Liver (tissue), 9 donors: ENCODE measurements around the gene LRRC46. TPM values are rescaled to one million over a fixed set of nuclear protein-coding genes. Genes with fewer than 3 reads are reported as not detected.
A peak's percentile ranks its signal among the peaks of the same experiment; 100 is the strongest.

Experiments
- DNase-seq: peaks from one replicate; pipeline ENCODE4 v3.0.0-alpha.2; 2017; ENCODE audit warnings: low spot score
- H3K27ac ChIP-seq, 2 donors: one replicate each; pipeline ENCODE4 v1.7.0; 2013; ENCODE audit warnings: inconsistent platforms in 2 of 2, low read length in 2 of 2, control low read depth in 1 of 2, low read depth in 1 of 2, mild to moderate bottlenecking in 1 of 2
- H3K27me3 ChIP-seq, 4 donors: one replicate each; pipeline versions ENCODE4 v1.6.1 to v1.7.0; 2013; ENCODE audit warnings: low read length in 3 of 4, inconsistent platforms in 1 of 4, mild to moderate bottlenecking in 1 of 4, moderate library complexity in 1 of 4; ENCODE audit not compliant: control insufficient read depth in 4 of 4, insufficient read depth in 4 of 4
- H3K36me3 ChIP-seq, 4 donors: one replicate each; pipeline versions ENCODE4 v1.6.1 to v1.7.0; 2013; ENCODE audit warnings: low read length in 3 of 4, mild to moderate bottlenecking in 3 of 4, low read depth in 1 of 4, moderate library complexity in 1 of 4; ENCODE audit not compliant: control insufficient read depth in 4 of 4, insufficient read depth in 3 of 4
- H3K4me1 ChIP-seq, 4 donors: one replicate each; pipeline versions ENCODE4 v1.6.1 to v1.7.0; 2013; ENCODE audit warnings: low read length in 3 of 4, mild to moderate bottlenecking in 3 of 4, moderate library complexity in 1 of 4; ENCODE audit not compliant: control insufficient read depth in 4 of 4, insufficient read depth in 4 of 4
- H3K4me3 ChIP-seq, 3 donors: one replicate each; pipeline versions ENCODE4 v1.6.1 to v1.7.0; 2013; ENCODE audit warnings: low read length in 3 of 3, control low read depth in 1 of 3, low read depth in 1 of 3, mild to moderate bottlenecking in 1 of 3
- H3K9ac ChIP-seq, 2 donors: one replicate each; pipeline ENCODE4 v1.7.0; 2013; ENCODE audit warnings: low read length in 2 of 2, mild to moderate bottlenecking in 2 of 2, moderate library complexity in 2 of 2, control low read depth in 1 of 2, low read depth in 1 of 2
- H3K9me3 ChIP-seq, 4 donors: one replicate each; pipeline versions ENCODE4 v1.6.1 to v1.7.0; 2013; ENCODE audit warnings: low read length in 3 of 4; ENCODE audit not compliant: control insufficient read depth in 4 of 4
- EGR1 ChIP-seq, 2 donors: IDR thresholded peaks; 2 replicates each; pipeline ENCODE4 v1.6.1; 2016 to 2018; ENCODE audit warnings: antibody characterized with exemption in 2 of 2, low read depth in 2 of 2
- FOXA1 ChIP-seq: IDR thresholded peaks from 2 replicates; pipeline ENCODE4 v1.6.1; 2016; ENCODE audit warnings: antibody characterized with exemption
- GABPA ChIP-seq, 2 donors: IDR thresholded peaks in 1 of 2; conservative IDR thresholded peaks in 1 of 2; 2 replicates each; pipeline ENCODE4 v1.6.1; 2016; ENCODE audit warnings: antibody characterized with exemption in 2 of 2, mild to moderate bottlenecking in 1 of 2, moderate library complexity in 1 of 2
- HNF4A ChIP-seq, 2 donors: conservative IDR thresholded peaks; 2 replicates each; pipeline ENCODE4 v1.6.1; 2016; ENCODE audit warnings: antibody characterized with exemption in 2 of 2, mild to moderate bottlenecking in 2 of 2
- HNF4G ChIP-seq: IDR thresholded peaks from 2 replicates; pipeline ENCODE4 v1.6.1; 2016; ENCODE audit warnings: antibody characterized with exemption
- JUND ChIP-seq, 2 donors: IDR thresholded peaks; 2 replicates each; pipeline ENCODE4 v1.6.1; 2016; ENCODE audit warnings: antibody characterized with exemption in 2 of 2
- MAX ChIP-seq: IDR thresholded peaks from 2 replicates; pipeline ENCODE4 v1.6.1; 2016; ENCODE audit warnings: antibody characterized with exemption
- NR2F2 ChIP-seq: IDR thresholded peaks from 2 replicates; pipeline ENCODE4 v1.6.1; 2016; ENCODE audit warnings: antibody characterized with exemption
- RAD21 ChIP-seq, 2 donors: IDR thresholded peaks; 2 replicates each; pipeline ENCODE4 v1.6.1; 2016; ENCODE audit warnings: antibody characterized with exemption in 2 of 2, mild to moderate bottlenecking in 2 of 2
- REST ChIP-seq: IDR thresholded peaks from 2 replicates; pipeline ENCODE4 v1.6.1; 2016; ENCODE audit warnings: antibody characterized with exemption, mild to moderate bottlenecking
- RXRA ChIP-seq, 2 donors: IDR thresholded peaks; 2 replicates each; pipeline ENCODE4 v1.6.1; 2017 to 2018; ENCODE audit warnings: antibody characterized with exemption in 2 of 2, mild to moderate bottlenecking in 1 of 2
- SP1 ChIP-seq: IDR thresholded peaks from 2 replicates; pipeline ENCODE4 v1.6.1; 2018; ENCODE audit warnings: antibody characterized with exemption, mild to moderate bottlenecking
- TAF1 ChIP-seq: conservative IDR thresholded peaks from 2 replicates; pipeline ENCODE4 v1.6.1; 2016; ENCODE audit warnings: antibody characterized with exemption, mild to moderate bottlenecking
- YY1 ChIP-seq: IDR thresholded peaks from 2 replicates; pipeline ENCODE4 v1.6.1; 2016; ENCODE audit warnings: antibody characterized with exemption, mild to moderate bottlenecking
- WGBS: extraction: QIAGEN DNeasy Blood & Tissue Kit; methylation state at CpG from one replicate; pipeline ENCODE4 v1.1.7; 2013; 5-methylcytosine and 5-hydroxymethylcytosine counted together
- polyA plus RNA-seq, 2 donors: library from polyadenylated mRNA; stranded (reverse) in 1 of 2; unstranded in 1 of 2; fragments of 200-250 nt in 1 of 2; fragments of >200 nt in 1 of 2; fragmentation: Nextera tagmentation in 1 of 2; extraction: Ambion mirVana in 1 of 2; gene quantifications; one replicate each; pipeline versions ENCODE4 v1.2.1 to v1.2.3, GENCODE V29; 2013 to 2015
- total RNA-seq, 2 donors: library from RNA; depleted of rRNA; stranded (reverse); fragments of >200 nt; gene quantifications; one replicate each; pipeline ENCODE4 v1.2.3, GENCODE V29; 2014
- TF ChIP-seq, protein P1 (sequence below): fragments of 150-350 bp; IDR thresholded peaks from 2 replicates; pipeline ENCODE4 v1.5.1; 2017; ENCODE audit warnings: improper control_type of control experiment, low read depth, low read length; ENCODE audit not compliant: missing input control
- donor health status: healthy.
- donor health status: healthy.
- donor health status: healthy.
- donor health status: healthy.
- donor health status: healthy.

LRRC46 gene
- total and polyA plus RNA-seq, 4 donors, result under 0.01 to 0.43 (median 0.32) TPM

- 61% methylated on average over 11 of the region's 11 CpGs for WGBS
- peaks cover 0 to 3% (median 0%) of the 10 kb centered on the region in 4 donors for H3K27me3 ChIP-seq
- no peak for DNase-seq
Observed at GRCh38 chr17:47875011-47875985, 43.8 kb downstream of the LRRC46 start.

DNA sequence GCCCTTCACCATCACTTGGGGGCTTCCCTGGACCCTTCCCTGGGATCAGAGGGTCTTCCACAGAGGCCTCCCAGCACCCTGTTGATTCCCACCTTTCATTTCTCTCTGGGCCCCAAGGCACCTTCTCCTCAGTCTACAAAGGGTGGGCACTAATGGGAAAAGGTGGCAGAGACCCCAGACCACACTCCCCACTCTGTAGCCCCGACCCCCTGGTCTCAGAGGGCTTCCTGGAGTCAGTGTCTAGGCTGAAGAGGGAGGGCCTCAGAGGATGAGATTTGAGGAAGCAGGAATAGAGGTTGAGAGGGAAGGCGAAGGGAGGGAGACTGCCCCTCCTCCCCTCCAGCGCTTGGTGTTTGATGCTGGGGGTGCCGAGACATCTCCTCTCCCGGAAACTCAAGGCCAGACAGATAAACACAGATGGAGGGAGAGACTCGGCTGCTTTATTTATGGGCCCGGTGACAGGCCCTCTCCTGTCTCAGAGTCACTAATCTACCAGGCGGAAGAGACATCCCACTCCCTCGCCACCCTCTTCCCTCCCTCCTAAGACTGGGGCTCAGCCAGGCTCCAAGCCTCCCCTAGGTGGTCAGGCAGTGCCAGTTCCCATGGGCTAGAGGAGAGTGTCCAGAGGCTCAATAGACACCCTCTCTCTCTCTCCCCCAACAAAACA, 46.0 kb downstream of the LRRC46 start:
- TF ChIP-seq FOXA1 (no peak), SP1 (no peak), TAF1 (no peak), HNF4A (conservative IDR thresholded peaks at IDR 0.05) (no peak), NR2F2 (no peak), HNF4G (no peak), JUND (IDR thresholded peaks at IDR 0.05) (no peak), RAD21 (IDR thresholded peaks at IDR 0.05) (no peak), REST (no peak), GABPA (IDR thresholded peaks at IDR 0.05 in 1 of 2, conservative IDR thresholded peaks at IDR 0.05 in 1 of 2) (no peak), YY1 (no peak), EGR1 (IDR thresholded peaks at IDR 0.05; ENCODE audit: low read depth in 2 of 2) (no peak), RXRA (IDR thresholded peaks at IDR 0.05) (no peak)
- TF ChIP-seq, protein P1, sequence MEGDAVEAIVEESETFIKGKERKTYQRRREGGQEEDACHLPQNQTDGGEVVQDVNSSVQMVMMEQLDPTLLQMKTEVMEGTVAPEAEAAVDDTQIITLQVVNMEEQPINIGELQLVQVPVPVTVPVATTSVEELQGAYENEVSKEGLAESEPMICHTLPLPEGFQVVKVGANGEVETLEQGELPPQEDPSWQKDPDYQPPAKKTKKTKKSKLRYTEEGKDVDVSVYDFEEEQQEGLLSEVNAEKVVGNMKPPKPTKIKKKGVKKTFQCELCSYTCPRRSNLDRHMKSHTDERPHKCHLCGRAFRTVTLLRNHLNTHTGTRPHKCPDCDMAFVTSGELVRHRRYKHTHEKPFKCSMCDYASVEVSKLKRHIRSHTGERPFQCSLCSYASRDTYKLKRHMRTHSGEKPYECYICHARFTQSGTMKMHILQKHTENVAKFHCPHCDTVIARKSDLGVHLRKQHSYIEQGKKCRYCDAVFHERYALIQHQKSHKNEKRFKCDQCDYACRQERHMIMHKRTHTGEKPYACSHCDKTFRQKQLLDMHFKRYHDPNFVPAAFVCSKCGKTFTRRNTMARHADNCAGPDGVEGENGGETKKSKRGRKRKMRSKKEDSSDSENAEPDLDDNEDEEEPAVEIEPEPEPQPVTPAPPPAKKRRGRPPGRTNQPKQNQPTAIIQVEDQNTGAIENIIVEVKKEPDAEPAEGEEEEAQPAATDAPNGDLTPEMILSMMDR, result no peak
- Histone ChIP-seq H3K9ac (no peak overlapping the region), H3K36me3 (no peaks in the 10 kb centered on the region), H3K9me3 (no peaks in the 10 kb centered on the region), H3K4me1 (peaks cover 0 to 9% (median 8%) of the 10 kb centered on the region in 4 donors), H3K4me3 (no peak overlapping the region), H3K27ac (no peak overlapping the region), H3K27me3 (no peaks in the 10 kb centered on the region)
- WGBS, result 80% methylated on average over 9 of the region's 9 CpGs
- no peak for DNase-seq

More at GRCh38 chr17:47875011-47875985, 43.8 kb downstream of the LRRC46 start:
- Histone ChIP-seq H3K36me3 (no peaks in the 10 kb centered on the region), H3K4me3 (no peak overlapping the region), H3K9ac (no peak overlapping the region), H3K27ac (no peak overlapping the region), H3K9me3 (no peaks in the 10 kb centered on the region), H3K4me1 (peaks cover 0 to 9% (median 8%) of the 10 kb centered on the region in 4 donors)
- TF ChIP-seq MAX, result no peak
- TF ChIP-seq HNF4A (conservative IDR thresholded peaks at IDR 0.05), result peak; percentile 41 to 47
- TF ChIP-seq RXRA (IDR thresholded peaks at IDR 0.05), result peak; percentile 70 to 77
- TF ChIP-seq SP1, result peak; percentile 31
